ENCODE data around the gene MED13L.

- no peak for TF ChIP-seq POLR2A (IDR thresholded peaks at IDR 0.05)
- TF ChIP-seq CTCF (IDR thresholded peaks at IDR 0.05) = no peak
Observed at GRCh38 chr12:116242740-116243139, 34.8 kb downstream of the MED13L start.
